Esophagus squamous epithelium (tissue), 5 donors: Measurements from ENCODE around the gene RBM19. TPM values are rescaled to one million over a fixed set of nuclear protein-coding genes. Genes with fewer than 3 reads are reported as not detected.

Experiments used
- DNase-seq: peaks from one replicate; lab custom pipeline; 2025; lab: John Stamatoyannopoulos, UW
- H3K27ac ChIP-seq, 4 donors: fragments of 200-600 bp; sonication (generic); one replicate each; pipeline ENCODE4 v1.5.1; 2016 to 2019; ENCODE audit warnings: mild to moderate bottlenecking in 1 of 4
- H3K27me3 ChIP-seq, 4 donors: fragments of 200-600 bp; sonication (generic); 1 replicate in 3 of 4; 2 replicates in 1 of 4; pipeline versions ENCODE4 v1.5.1 to v1.6.0; 2017 to 2021; ENCODE audit warnings: antibody characterized with exemption in 1 of 4
- H3K36me3 ChIP-seq, 3 donors: fragments of 200-600 bp; sonication (generic); one replicate each; pipeline ENCODE4 v1.5.1; 2016 to 2019
- H3K4me1 ChIP-seq, 3 donors: fragments of 200-600 bp; sonication (generic); one replicate each; pipeline ENCODE4 v1.5.1; 2017 to 2019
- H3K4me3 ChIP-seq, 4 donors: fragments of 200-600 bp; sonication (generic); 1 replicate in 3 of 4; 2 replicates in 1 of 4; pipeline ENCODE4 v1.5.1; 2016 to 2019; ENCODE audit warnings: mild to moderate bottlenecking in 2 of 4, moderate library complexity in 1 of 4
- H3K9me3 ChIP-seq, 3 donors: fragments of 200-600 bp; sonication (generic); one replicate each; pipeline ENCODE4 v1.5.1; 2016 to 2019
- POLR2A ChIP-seq, 4 donors: fragments of 450-650 bp; IDR thresholded peaks; one replicate each; pipeline ENCODE4 v1.6.1; 2017; ENCODE audit warnings: antibody characterized with exemption in 4 of 4, mild to moderate bottlenecking in 4 of 4, moderate library complexity in 3 of 4
- WGBS, 2 donors: methylation state at CpG; one replicate each; pipeline ENCODE4 v1.1.5; 2018; 5-methylcytosine and 5-hydroxymethylcytosine counted together
- intact Hi-C: fragments of 100-400 bp; cut with DNase I; formaldehyde crosslinking; loops from one replicate; pipeline ENCODE4 v1.15.0; 2022
- total RNA-seq, 4 donors: library from RNA; depleted of rRNA; stranded (reverse); fragments of >200 nt; gene quantifications; one replicate each; pipeline ENCODE4 v1.1.0, GENCODE V29; 2016
- TF ChIP-seq, protein P1 (sequence below), 6 experiments: fragments of 450-650 bp in 4 of 6; fragments of 200-600 bp in 2 of 6; sonication (generic) in 2 of 6; IDR thresholded peaks; one replicate each; pipeline ENCODE4 v1.5.1; 2016 to 2019; ENCODE audit warnings: antibody characterized with exemption in 6 of 6, mild to moderate bottlenecking in 4 of 6, moderate library complexity in 4 of 6
- donor health status: DM: yes; HTN: yes; CAD: no.

RBM19 gene
- total RNA-seq, 4 donors from 2014 or later = 13.1 to 32.8 (median 27.4) TPM

DNA sequence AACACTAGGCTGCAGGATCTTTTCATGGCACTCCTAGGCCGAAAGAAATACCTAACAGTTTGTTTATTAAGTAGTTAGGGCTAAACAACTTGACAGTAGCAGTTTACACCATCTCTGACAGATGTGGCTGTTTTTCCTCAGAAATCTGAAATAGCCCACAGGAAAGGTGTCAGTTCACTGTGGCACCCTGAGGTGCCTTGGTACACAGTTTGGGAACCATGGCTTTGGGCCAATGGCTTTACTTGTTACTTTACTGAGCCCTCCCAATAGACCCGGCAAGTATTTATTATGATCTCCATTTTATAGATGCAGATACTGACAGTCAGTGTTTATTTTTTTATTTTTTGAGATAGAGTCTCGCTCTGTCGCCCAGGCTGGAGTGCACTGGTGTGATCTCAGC is 69.3 kb downstream of the RBM19 start:
- no peaks in the 10 kb centered on the region for H3K27me3 ChIP-seq
- peak overlapping the region in 1 of 4 donors; percentile 18 for H3K27ac ChIP-seq
- WGBS, 2 donors = 94 to 95% methylated on average over 4 of the region's 4 CpGs
- no peaks in the 10 kb centered on the region for H3K9me3 ChIP-seq
- H3K4me3 ChIP-seq = no peak overlapping the region
- TF ChIP-seq POLR2A (IDR thresholded peaks at IDR 0.05) = no peak
- TF ChIP-seq, protein P1, sequence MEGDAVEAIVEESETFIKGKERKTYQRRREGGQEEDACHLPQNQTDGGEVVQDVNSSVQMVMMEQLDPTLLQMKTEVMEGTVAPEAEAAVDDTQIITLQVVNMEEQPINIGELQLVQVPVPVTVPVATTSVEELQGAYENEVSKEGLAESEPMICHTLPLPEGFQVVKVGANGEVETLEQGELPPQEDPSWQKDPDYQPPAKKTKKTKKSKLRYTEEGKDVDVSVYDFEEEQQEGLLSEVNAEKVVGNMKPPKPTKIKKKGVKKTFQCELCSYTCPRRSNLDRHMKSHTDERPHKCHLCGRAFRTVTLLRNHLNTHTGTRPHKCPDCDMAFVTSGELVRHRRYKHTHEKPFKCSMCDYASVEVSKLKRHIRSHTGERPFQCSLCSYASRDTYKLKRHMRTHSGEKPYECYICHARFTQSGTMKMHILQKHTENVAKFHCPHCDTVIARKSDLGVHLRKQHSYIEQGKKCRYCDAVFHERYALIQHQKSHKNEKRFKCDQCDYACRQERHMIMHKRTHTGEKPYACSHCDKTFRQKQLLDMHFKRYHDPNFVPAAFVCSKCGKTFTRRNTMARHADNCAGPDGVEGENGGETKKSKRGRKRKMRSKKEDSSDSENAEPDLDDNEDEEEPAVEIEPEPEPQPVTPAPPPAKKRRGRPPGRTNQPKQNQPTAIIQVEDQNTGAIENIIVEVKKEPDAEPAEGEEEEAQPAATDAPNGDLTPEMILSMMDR (IDR thresholded peaks at IDR 0.05) = no peak
- peaks cover 5 to 44% (median 5%) of the 10 kb centered on the region in 3 donors for H3K4me1 ChIP-seq
- DNase-seq = no peak
- intact Hi-C loops = no loop called here
- peaks cover 0 to 18% (median 0%) of the 10 kb centered on the region in 3 donors for H3K36me3 ChIP-seq

DNA sequence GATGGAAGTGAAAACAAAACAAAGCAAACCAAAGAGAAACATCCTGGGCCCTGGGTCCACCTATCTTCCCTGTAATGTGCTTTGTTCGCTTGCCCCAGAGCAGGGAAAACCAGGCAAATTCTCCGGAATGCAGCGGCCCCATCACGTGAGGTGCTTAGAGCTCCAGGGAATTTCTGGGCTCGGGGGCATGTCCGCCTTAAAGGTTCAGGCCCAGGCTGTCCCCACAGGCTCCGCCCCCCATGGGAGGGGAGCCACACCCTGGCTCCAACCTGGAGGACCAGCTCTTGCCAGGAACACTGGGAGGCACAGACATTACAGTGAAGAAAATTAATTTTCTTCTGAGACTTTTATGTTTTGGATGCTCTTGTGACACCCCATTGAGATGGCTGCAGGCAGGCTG is 69.9 kb downstream of the RBM19 start:
- DNase-seq = no peak
- Histone ChIP-seq H3K4me3 (no peak overlapping the region), H3K4me1 (peaks cover 5 to 43% (median 5%) of the 10 kb centered on the region in 3 donors), H3K9me3 (no peaks in the 10 kb centered on the region), H3K36me3 (peaks cover 0 to 18% (median 0%) of the 10 kb centered on the region in 3 donors), H3K27ac (peak overlapping the region in 1 of 4 donors; percentile 18), H3K27me3 (no peaks in the 10 kb centered on the region)
- TF ChIP-seq POLR2A (IDR thresholded peaks at IDR 0.05) = no peak
- TF ChIP-seq, protein P1 (IDR thresholded peaks at IDR 0.05) = no peak
- intact Hi-C loops = no loop called here
- 51 to 63% methylated on average over 6 to 7 of the region's 7 CpGs for WGBS, 2 donors

DNA sequence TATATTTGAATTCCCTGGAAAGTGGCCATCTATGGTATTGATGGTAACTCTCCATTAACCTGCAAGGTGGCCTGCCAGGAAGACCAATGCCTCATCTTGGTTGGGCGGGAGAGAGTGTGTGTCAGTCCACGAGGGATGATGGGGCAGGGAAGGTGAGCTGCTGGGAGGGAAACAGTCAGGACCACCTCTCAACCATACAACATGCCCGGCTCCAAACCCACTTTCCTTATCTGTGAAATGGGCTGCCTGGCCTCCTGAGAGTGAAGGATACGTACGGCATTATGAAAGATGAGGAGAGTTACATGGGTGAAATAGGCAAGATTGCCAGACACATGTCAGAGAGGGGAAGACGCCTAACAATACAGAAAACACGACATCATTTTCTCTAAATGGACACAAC is 70.9 kb downstream of the RBM19 start:
- H3K4me1 ChIP-seq = peaks cover 5 to 37% (median 5%) of the 10 kb centered on the region in 3 donors
- H3K27ac ChIP-seq = no peak overlapping the region
- 95 to 100% methylated on average over 7 of the region's 7 CpGs for WGBS, 2 donors
- H3K27me3 ChIP-seq = no peaks in the 10 kb centered on the region
- no peak for DNase-seq
- peaks cover 0 to 18% (median 0%) of the 10 kb centered on the region in 3 donors for H3K36me3 ChIP-seq
- no peak overlapping the region for H3K4me3 ChIP-seq
- no peaks in the 10 kb centered on the region for H3K9me3 ChIP-seq
- TF ChIP-seq, protein P1 (IDR thresholded peaks at IDR 0.05) = no peak
- intact Hi-C loops = no loop called here

DNA sequence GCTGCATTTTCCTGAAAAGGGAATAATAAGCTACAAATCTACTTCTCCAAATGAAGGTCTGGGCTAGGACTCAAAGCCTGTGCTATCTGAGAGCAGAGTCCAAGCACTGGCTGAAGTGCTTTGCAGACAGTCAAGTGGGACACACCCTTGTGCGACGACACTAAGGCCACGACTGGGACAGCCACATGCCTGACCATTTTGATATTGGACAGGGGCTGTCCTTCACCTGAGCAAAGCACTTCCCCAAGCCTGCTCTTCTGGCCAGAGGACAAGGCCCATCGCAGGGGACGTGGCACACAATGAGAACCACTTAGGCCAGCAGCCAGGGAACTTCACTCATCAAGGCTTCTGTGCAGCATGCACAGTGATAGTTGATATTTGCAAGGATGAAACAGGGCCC is 71.4 kb downstream of the RBM19 start:
- Histone ChIP-seq H3K27ac (no peak overlapping the region), H3K4me1 (peaks cover 5 to 37% (median 5%) of the 10 kb centered on the region in 3 donors), H3K27me3 (no peaks in the 10 kb centered on the region), H3K9me3 (no peaks in the 10 kb centered on the region), H3K36me3 (peaks cover 0 to 18% (median 0%) of the 10 kb centered on the region in 3 donors), H3K4me3 (no peak overlapping the region)
- DNase-seq = no peak
- 80 to 100% methylated on average over 2 of the region's 5 CpGs for WGBS, 2 donors
- intact Hi-C loops = no loop called here
- TF ChIP-seq, protein P1 (IDR thresholded peaks at IDR 0.05) = no peak
- TF ChIP-seq POLR2A (IDR thresholded peaks at IDR 0.05) = no peak

DNA sequence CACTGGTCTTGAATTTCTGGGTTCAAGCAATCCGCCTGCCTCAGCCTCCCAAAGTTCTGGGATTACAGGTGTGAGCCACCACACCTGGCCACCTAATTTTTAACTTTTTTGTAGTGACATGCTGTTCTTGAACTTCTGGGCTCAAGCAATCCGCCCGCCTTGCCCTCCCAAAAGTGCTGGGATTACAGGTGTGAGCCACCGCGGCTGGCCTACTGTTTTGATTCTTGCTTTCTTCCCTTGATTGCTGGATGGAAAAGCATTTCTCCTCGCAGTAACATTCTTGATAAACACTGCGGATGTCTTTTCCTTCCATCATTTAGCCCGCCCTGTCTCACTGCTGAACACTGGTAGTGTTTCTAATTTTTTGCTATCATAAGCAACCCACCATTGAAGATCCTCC is 72.9 kb downstream of the RBM19 start:
- no peak for DNase-seq
- H3K27ac ChIP-seq = no peak overlapping the region
- no peak overlapping the region for H3K4me3 ChIP-seq
- no peaks in the 10 kb centered on the region for H3K27me3 ChIP-seq
- 98% methylated on average over 8 of the region's 8 CpGs for WGBS, 2 donors
- H3K4me1 ChIP-seq = peaks cover 0 to 33% (median 5%) of the 10 kb centered on the region in 3 donors
- no peaks in the 10 kb centered on the region for H3K9me3 ChIP-seq
- H3K36me3 ChIP-seq = peaks cover 0 to 18% (median 0%) of the 10 kb centered on the region in 3 donors
- intact Hi-C loops = no loop called here
- TF ChIP-seq, protein P1 (IDR thresholded peaks at IDR 0.05) = no peak
- TF ChIP-seq POLR2A (IDR thresholded peaks at IDR 0.05) = no peak
